ENCODE data around the gene MRC2.

DNA sequence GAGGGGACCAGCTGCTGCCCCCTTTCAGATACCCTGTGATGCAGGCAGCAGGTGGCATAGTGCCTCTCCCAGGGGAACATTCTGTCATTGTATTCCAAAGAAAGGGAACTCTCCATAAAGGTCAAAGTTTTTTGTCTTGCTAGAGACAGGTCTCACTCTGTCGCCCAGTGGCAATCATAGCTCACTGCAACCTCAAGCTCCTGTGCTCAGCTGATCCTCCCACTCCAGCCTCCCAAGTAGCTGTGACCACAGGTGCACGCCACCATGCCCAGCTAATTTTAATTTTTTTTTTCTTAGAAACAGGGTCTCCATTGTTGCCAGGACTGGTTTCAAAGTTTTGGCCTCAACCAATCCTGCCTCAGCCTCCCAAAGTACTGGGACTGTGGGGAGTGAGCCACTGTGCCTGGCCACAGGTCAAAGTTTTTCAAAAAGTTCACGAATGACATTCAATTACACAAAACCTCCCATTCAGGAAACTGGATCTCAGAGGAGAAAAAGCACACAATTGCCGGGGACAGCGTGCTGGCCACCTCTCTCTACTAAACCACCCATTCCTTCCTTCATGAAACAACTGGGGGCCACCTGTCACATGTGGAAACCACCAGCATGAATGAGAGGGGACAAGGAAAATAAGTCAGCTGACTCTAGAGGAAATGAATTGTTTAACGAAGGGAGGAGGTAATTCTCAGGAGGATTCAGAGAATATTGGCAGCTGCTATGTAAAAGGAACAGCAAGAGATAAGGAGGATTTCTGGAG lies 100.6 kb downstream of the MRC2 start:
- TF ChIP-seq, protein P1, sequence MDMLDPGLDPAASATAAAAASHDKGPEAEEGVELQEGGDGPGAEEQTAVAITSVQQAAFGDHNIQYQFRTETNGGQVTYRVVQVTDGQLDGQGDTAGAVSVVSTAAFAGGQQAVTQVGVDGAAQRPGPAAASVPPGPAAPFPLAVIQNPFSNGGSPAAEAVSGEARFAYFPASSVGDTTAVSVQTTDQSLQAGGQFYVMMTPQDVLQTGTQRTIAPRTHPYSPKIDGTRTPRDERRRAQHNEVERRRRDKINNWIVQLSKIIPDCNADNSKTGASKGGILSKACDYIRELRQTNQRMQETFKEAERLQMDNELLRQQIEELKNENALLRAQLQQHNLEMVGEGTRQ (IDR thresholded peaks at IDR 0.05; ENCODE audit: borderline replicate concordance, low read depth, low read length), result no peak
- TF ChIP-seq RAD21 (IDR thresholded peaks at IDR 0.05; ENCODE audit: low read length), result 0 out of 2 replicates have a peak, but pooled peaks have one; percentile 10

Data from SK-N-SH (cell line).